MM.1S (cell line): ENCODE results near the gene VPS18.

Experiments
- EZH2 ChIP-seq: fragments of 300-600 bp; sonication (generic); optimal IDR thresholded peaks from 2 replicates; pipeline ENCODE3; 2017; ENCODE audit warnings: low read depth, mild to moderate bottlenecking, antibody characterized with exemption, low read length, mixed read lengths
- EZH2phosphoT487 ChIP-seq: fragments of 300-600 bp; sonication (generic); IDR thresholded peaks from 2 replicates; pipeline ENCODE4 v1.6.1; 2018; ENCODE audit warnings: antibody characterized with exemption, low read length
- TF ChIP-seq, protein P1 (sequence below): fragments of 300-600 bp; sonication (generic); IDR thresholded peaks from 2 replicates; pipeline ENCODE4 v1.5.1; 2016; ENCODE audit warnings: antibody characterized with exemption, low read length, mixed read lengths

DNA sequence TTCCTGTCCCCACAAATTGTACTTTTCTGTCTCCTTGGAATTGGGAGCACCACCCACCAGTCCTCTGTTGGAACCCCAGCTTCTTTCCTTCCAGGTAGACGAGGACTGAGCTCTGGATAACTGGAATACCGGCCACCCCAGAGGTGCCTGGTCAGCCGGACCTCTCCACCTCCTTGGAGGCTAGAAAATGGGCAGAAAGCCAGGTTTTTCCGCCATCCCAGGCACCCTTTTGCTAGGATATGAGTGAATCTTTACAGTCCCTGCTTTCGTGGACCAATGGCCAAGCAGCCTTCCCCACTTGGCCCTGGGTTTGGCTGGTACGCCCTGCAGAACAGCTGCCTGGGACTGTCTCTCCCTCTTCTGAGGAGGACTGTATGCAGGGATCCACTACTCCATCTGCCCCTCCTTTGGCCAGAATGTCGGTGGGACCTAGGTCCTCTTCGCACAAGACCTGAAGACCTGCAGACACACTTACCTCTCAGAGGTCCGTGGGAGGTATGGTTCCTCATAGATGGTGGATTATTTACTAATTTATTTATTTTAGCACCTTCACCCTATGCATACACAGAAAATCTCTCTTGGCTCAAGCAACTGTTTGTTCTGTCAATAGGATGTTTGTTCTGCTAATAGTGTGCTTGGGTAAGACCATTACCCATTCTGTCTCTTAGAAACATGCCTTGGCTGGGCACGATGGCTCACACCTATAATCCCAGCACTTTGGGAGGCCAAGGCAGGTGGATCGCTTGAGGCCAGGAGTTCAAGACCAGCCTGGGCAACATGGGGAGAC lies 50.5 kb downstream of the VPS18 start:
- TF ChIP-seq, protein P1, sequence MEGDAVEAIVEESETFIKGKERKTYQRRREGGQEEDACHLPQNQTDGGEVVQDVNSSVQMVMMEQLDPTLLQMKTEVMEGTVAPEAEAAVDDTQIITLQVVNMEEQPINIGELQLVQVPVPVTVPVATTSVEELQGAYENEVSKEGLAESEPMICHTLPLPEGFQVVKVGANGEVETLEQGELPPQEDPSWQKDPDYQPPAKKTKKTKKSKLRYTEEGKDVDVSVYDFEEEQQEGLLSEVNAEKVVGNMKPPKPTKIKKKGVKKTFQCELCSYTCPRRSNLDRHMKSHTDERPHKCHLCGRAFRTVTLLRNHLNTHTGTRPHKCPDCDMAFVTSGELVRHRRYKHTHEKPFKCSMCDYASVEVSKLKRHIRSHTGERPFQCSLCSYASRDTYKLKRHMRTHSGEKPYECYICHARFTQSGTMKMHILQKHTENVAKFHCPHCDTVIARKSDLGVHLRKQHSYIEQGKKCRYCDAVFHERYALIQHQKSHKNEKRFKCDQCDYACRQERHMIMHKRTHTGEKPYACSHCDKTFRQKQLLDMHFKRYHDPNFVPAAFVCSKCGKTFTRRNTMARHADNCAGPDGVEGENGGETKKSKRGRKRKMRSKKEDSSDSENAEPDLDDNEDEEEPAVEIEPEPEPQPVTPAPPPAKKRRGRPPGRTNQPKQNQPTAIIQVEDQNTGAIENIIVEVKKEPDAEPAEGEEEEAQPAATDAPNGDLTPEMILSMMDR: no peak
- TF ChIP-seq EZH2 (no peak), EZH2phosphoT487 (no peak)
